ENCODE measurements around the gene TAC3.
"Not testable (repeated sequence)": the region's sequence is repeated elsewhere in the genome, so short reads cannot be mapped to it uniquely, and the experiment has no call there.

TAC3 gene

GRCh38 chr12:56982578-56983236, 33.6 kb downstream of the TAC3 start:
- DNase-seq (ENCODE audit: low read depth), result not testable (repeated sequence)

GRCh38 chr12:56980941-56981530, 35.3 kb downstream of the TAC3 start:
- no peak for DNase-seq (ENCODE audit: low read depth)

GRCh38 chr12:56980268-56980667, 36.1 kb downstream of the TAC3 start:
- no peak for DNase-seq (ENCODE audit: low read depth)

DNA sequence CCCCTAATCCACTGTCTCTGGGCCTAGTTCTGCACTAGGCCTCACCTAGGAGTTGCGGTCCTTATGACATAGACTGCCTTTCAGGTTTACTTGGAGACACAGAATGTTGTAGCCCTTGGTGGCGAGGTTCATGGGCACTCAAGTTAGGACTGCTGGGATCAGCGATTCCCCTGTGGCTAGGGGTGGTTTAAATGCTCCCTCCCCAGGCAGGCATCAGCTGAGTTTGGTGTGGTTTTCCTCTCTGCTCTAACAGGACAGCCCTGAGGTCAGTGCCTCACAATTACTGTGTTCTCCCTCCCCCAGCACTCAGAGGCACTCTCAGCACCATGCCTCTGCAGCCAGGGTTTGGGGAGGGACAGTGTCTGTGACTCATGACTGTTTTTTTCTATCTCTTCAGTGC, 36.7 kb downstream of the TAC3 start:
- DNase-seq (ENCODE audit: low read depth), result no peak

DNA sequence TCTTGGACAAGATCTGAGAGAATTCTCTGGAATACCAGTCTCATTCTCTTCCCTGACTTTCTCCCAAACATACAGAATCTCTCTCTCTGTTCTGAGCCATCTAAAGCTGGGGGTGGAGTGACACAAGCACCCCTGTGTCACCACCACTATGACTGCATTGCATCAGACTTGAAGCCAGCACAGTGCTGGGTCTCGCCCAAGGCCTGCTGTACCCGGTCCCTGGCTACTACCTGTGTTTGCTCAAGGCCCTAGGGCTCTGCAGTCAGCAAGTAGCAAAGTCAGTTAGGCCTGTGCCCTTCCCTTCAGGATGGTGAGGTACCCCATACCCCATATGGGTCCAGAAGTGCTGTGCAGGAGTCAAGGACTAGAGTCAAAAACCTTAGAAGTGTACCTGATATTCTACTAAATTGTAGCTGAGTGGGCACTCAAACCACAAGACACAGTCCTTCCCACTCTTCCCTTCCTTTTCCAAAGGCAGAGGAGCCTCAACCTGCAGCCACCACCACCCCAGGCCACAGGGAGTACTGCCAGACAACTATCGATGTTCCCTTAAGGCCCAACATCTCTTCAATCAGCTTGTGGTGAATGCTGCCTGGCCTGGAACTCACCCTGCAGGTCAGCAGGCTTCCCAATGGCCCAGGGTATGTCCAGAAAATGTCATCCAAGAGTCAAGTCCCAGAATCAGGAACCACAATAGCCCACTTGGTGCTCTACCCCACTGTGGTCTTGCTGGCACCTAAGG, 37.8 kb downstream of the TAC3 start:
- no peak for DNase-seq (ENCODE audit: low read depth)

DNA sequence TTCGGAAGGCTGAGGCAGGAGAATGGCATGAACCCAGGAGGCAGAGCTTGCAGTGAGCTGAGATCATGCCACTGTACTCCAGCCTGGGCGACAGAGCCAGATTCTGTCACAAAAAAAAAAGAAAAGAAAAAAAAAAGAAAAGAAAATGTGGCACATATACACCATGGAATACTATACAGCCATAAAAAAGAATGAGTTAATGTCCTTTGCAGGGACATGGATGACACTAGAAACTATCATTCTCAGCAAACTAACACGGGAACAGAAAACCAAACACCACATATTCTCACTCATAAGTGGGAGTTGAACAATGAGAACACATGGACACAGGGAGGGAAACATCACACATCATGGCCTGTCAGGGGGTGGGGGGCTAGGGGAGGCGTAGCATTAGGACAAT, 39.0 kb downstream of the TAC3 start:
- DNase-seq (ENCODE audit: low read depth), result not testable (repeated sequence)

DNA sequence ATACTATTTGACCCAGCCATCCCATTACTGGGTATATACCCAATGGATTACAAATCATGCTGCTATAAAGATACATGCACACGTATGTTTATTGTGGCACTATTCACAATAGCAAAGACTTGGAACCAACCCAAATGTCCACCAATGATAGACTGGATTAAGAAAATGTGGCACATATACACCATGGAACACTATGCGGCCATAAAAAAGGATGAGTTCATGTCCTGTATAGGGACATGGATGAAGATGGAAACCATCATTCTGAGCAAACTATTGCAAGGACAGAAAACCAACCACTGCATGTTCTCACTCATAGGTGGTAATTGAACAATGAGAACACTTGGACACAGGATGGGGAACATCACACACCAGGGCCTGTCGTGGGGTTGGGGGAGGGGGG, 42.1 kb downstream of the TAC3 start:
- not testable (repeated sequence) for DNase-seq (ENCODE audit: low read depth)

DNA sequence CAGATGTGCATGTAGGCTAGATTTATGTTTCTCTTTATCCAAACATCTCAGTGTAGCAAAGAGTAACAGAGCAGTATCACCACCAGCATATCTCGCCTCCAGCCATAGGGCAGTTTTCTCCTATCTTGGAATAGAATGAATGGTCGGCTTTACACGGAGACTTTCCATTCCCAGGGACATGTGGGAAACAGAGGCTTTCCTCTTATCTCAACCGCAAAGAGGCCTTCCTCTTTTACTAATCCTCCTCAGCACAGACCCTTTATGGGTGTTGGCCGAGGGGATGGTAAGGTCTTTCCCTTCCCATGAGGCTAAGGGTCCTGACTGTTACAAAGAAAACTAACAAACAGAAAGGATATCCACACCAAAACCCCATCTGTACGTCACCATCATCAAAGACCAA, 47.4 kb downstream of the TAC3 start:
- DNase-seq (ENCODE audit: low read depth), result not testable (repeated sequence)

DNA sequence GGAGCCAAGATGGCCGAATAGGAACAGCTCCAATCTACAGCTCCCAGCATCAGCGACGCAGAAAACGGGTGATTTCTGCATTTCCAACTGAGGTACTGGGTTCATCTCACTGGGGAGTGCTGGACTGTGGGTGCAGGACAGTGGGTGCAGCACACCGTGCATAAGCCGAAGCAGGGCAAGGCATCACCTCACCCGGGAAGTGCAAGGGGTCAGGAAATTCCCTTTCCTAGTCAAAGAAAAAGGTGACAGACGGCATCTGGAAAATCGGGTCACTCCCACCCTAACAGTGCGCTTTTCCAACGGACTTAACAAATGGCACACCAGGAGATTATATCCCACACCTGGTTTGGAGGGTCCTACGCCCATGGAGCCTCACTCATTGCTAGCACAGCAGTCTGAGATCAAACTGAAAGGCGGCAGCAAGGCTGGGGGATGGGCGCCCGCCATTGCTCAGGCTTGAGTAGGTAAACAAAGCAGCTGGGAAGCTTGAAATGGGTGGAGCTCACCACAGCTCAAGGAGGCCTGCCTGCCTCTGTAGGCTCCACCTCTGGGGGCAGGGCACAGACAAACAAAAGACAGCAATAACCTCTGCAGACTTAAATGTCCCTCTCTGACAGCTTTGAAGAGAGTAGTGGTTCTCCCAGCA, 50.2 kb downstream of the TAC3 start:
- not testable (repeated sequence) for DNase-seq (ENCODE audit: low read depth)

DNA sequence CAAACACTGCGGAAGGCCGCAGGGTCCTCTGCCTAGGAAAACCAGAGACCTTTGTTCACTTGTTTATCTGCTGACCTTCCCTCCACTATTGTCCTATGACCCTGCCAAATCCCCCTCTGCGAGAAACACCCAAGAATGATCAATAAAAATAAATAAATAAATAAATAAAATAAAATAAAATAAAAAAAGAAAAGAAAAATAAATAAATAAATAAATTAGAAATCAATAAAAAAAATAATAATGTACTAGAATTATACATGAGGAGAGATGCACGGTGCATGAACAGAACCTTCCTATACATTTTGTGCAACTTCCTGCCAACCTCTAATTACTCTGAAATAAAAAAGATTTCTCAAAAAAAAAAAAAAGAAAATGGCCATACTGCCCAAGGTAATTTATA, 51.2 kb downstream of the TAC3 start:
- DNase-seq (ENCODE audit: low read depth), result not testable (repeated sequence)

DNA sequence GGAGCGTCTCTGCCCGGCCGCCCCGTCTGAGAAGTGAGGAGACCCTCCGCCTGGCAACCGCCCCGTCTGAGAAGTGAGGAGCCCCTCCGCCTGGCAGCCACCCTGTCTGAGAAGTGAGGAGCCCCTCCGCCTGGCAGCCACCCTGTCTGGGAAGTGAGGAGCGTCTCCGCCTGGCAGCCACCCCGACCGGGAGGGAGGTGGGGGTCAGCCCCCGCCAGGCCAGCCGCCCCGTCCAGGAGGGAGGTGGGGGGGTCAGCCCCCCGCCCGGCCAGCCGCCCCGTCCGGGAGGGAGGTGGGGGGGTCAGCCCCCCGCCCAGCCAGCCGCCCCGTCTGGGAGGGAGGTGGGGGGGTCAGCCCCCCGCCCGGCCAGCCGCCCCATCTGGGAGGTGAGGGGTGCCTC, 52.8 kb downstream of the TAC3 start:
- not testable (repeated sequence) for DNase-seq (ENCODE audit: low read depth)

GRCh38 chr12:56962247-56962646, 54.1 kb downstream of the TAC3 start:
- not testable (repeated sequence) for DNase-seq (ENCODE audit: low read depth)
